Panc1 (cell line): ENCODE data around the gene SPTBN1. TPM values are rescaled to one million over a fixed set of nuclear protein-coding genes. Genes with fewer than 3 reads are reported as not detected.

Source experiments
- ATAC-seq: fragments of 200-7000 bp; cut with Tn5 transposase; 2 replicates; pipeline ENCODE4 v1.9.1; 2020; ENCODE audit warnings: mild to moderate bottlenecking, moderate library complexity
- BruUV-seq: library from RNA; stranded (reverse); fragments of 400-500 nt; replicated peaks from 2 replicates; lab custom pipeline; 2021; lab: Mats Ljungman, UMichigan
- CTCF ChIA-PET: fragments of 300-600 bp; sonication (Branson Sonifier 250); formaldehyde crosslinking; loops from one replicate; lab custom pipeline; 2022; ENCODE audit warnings: antibody characterized with exemption; lab: Charles Lee
- POLR2A ChIA-PET: fragments of 300-600 bp; sonication (Branson Sonifier 250); formaldehyde crosslinking; loops from one replicate; lab custom pipeline; 2022; ENCODE audit warnings: antibody characterized with exemption; lab: Charles Lee
- DNase-seq: peaks from one replicate; pipeline ENCODE4 v3.0.0-alpha.2; 2010; ENCODE audit warnings: low read depth, low spot score
- H3K27ac ChIP-seq: 2 replicates; pipeline ENCODE4 v1.5.1; 2011; ENCODE audit warnings: mild to moderate bottlenecking, low read length, inconsistent platforms
- H3K27me3 ChIP-seq: fragments of 200-500 bp; sonication (Bioruptor generic); 2 replicates; pipeline ENCODE4 v1.6.0; 2014; ENCODE audit warnings: low read length, inconsistent platforms; ENCODE audit not compliant: control insufficient read depth, insufficient read depth
- H3K36me3 ChIP-seq: fragments of 200-500 bp; sonication (Bioruptor generic); 2 replicates; pipeline ENCODE4 v1.5.1; 2014; ENCODE audit warnings: inconsistent platforms, mild to moderate bottlenecking, low read length, moderate library complexity; ENCODE audit not compliant: control insufficient read depth, insufficient read depth
- H3K4me1 ChIP-seq: 2 replicates; pipeline ENCODE4 v1.5.1; 2011; ENCODE audit warnings: inconsistent platforms, mild to moderate bottlenecking, low read length, moderate library complexity; ENCODE audit not compliant: control insufficient read depth, insufficient read depth
- H3K4me3 ChIP-seq, 2 experiments: 2 replicates each; pipeline ENCODE4 v1.5.1; 2011 to 2012; ENCODE audit warnings: low read depth in 2 of 2, low read length in 2 of 2, mild to moderate bottlenecking in 2 of 2, inconsistent platforms in 1 of 2, moderate library complexity in 1 of 2
- H3K9me3 ChIP-seq: fragments of 200-500 bp; sonication (Bioruptor generic); 2 replicates; pipeline ENCODE4 v1.5.1; 2014; ENCODE audit warnings: low read depth, mild to moderate bottlenecking, inconsistent platforms, low read length, moderate library complexity; ENCODE audit not compliant: control insufficient read depth, insufficient read depth
- CTCF ChIP-seq: fragments of 450-650 bp; IDR thresholded peaks from 2 replicates; pipeline ENCODE4 v1.5.1; 2017; ENCODE audit warnings: mild to moderate bottlenecking
- POLR2AphosphoS5 ChIP-seq: IDR thresholded peaks from 2 replicates; pipeline ENCODE4 v1.6.1; 2012; ENCODE audit warnings: mild to moderate bottlenecking, low read depth, low read length, moderate library complexity
- REST ChIP-seq, 2 experiments: IDR thresholded peaks; 2 replicates each; pipeline ENCODE4 v1.6.1; 2011 to 2012; ENCODE audit warnings: low read depth in 2 of 2, control low read depth in 1 of 2, low read length in 1 of 2, mild to moderate bottlenecking in 1 of 2, moderate library complexity in 1 of 2; ENCODE audit not compliant: insufficient read depth in 1 of 2
- SIN3A ChIP-seq: IDR thresholded peaks from 2 replicates; pipeline ENCODE4 v1.6.1; 2012; ENCODE audit warnings: low read depth, mild to moderate bottlenecking, low read length, moderate library complexity, borderline replicate concordance; ENCODE audit not compliant: insufficient read depth
- TCF7L2 ChIP-seq: IDR thresholded peaks from 2 replicates; pipeline ENCODE4 v1.6.1; 2011; ENCODE audit warnings: mild to moderate bottlenecking, low read depth, low read length, inconsistent platforms
- in situ Hi-C: cut with HindIII; loops from 2 replicates; pipeline ENCODE4 v1.10.0; 2016; ENCODE audit warnings: low sequenced_read_pairs, low pct_unique_long_range_greater_than_20kb
- intact Hi-C: fragments of 100-400 bp; cut with micrococcal nuclease; formaldehyde crosslinking; loops from one replicate; pipeline ENCODE4 v1.10.0; 2022; ENCODE audit not compliant: unreplicated experiment
- total RNA-seq: library from RNA; stranded (reverse); gene quantifications from one replicate; pipeline ENCODE4 v1.2.1, GENCODE V29; 2021; ENCODE audit not compliant: unreplicated experiment

Gene SPTBN1
- total RNA-seq, 1 experiment from 2014 or later, result 169 TPM

- Histone ChIP-seq H3K27me3 (no peaks in the 10 kb centered on the region), H3K4me1 (no peaks in the 10 kb centered on the region; the same call in 1 of the 2 replicates), H3K27ac (no peak overlapping the region), H3K4me3 (no peak overlapping the region), H3K36me3 (no peaks in the 10 kb centered on the region), H3K9me3 (no peaks in the 10 kb centered on the region)
- ChIA-PET CTCF (no interaction called here), POLR2A (no interaction called here)
- in situ Hi-C loops (no loop called here), intact Hi-C loops (no loop called here)
- DNase-seq (peak; percentile 91), ATAC-seq (peak; percentile 89)
- TF ChIP-seq POLR2AphosphoS5 (no peak), REST (IDR thresholded peaks at IDR 0.05; ENCODE audit: insufficient read depth in 1 of 2, low read depth in 2 of 2, low read length in 1 of 2) (no peak), SIN3A (no peak), CTCF (no peak), TCF7L2 (no peak)
- BruUV-seq, result no TSS peak
These were observed 89.7 kb downstream of the SPTBN1 start for GRCh38 chr2:54545702-54546450.

- Histone ChIP-seq H3K4me3 (no peak overlapping the region), H3K27ac (no peak overlapping the region), H3K36me3 (no peaks in the 10 kb centered on the region), H3K9me3 (no peaks in the 10 kb centered on the region), H3K27me3 (no peaks in the 10 kb centered on the region), H3K4me1 (no peaks in the 10 kb centered on the region; the same call in 1 of the 2 replicates)
- no TSS peak for BruUV-seq
- no peak for DNase-seq
- TF ChIP-seq POLR2AphosphoS5 (no peak), CTCF (no peak), TCF7L2 (no peak)
- ChIA-PET CTCF (no interaction called here), POLR2A (no interaction called here)
- intact Hi-C loops (no loop called here), in situ Hi-C loops (no loop called here)
- no peak for ATAC-seq
These were observed 90.4 kb downstream of the SPTBN1 start for GRCh38 chr2:54546518-54546917.
